Psoas muscle (tissue), 8 donors: ENCODE results near the gene PTPRM. TPM values are rescaled to one million over a fixed set of nuclear protein-coding genes. Genes with fewer than 3 reads are reported as not detected.

Source experiments
- ATAC-seq, 4 donors: fragments of 200-7000 bp; cut with Tn5 transposase; one replicate each; pipeline ENCODE4 v1.9.1; 2020; ENCODE audit warnings: moderate library complexity in 3 of 4, mild to moderate bottlenecking in 2 of 4
- DNase-seq, 2 donors: peaks; one replicate each; pipeline ENCODE4 v3.0.0-alpha.2; 2020
- H3K27ac ChIP-seq: fragments of 200-600 bp; one replicate; pipeline ENCODE4 v1.8.0; 2022
- H3K27me3 ChIP-seq, 3 donors: fragments of 200-600 bp in 1 of 3; one replicate each; pipeline versions ENCODE4 v1.6.1 to v1.8.0; 2013 to 2022; ENCODE audit warnings: low read length in 2 of 3, mild to moderate bottlenecking in 2 of 3, moderate library complexity in 1 of 3; ENCODE audit not compliant: insufficient read depth in 3 of 3
- H3K36me3 ChIP-seq, 2 donors: fragments of 200-600 bp in 1 of 2; one replicate each; pipeline versions ENCODE4 v1.6.1 to v1.8.0; 2013 to 2022; ENCODE audit warnings: low read depth in 1 of 2, mild to moderate bottlenecking in 1 of 2, moderate library complexity in 1 of 2; ENCODE audit not compliant: insufficient read depth in 1 of 2
- H3K4me1 ChIP-seq: fragments of 200-600 bp; one replicate; pipeline ENCODE4 v1.8.0; 2022
- H3K4me3 ChIP-seq: fragments of 200-600 bp; one replicate; pipeline ENCODE4 v1.8.0; 2022; ENCODE audit warnings: mild to moderate bottlenecking
- H3K9me3 ChIP-seq: fragments of 200-600 bp; one replicate; pipeline ENCODE4 v1.8.0; 2022
- WGBS, 3 donors: extraction: QIAGEN DNeasy Blood & Tissue Kit; methylation state at CpG; one replicate each; pipeline versions ENCODE4 v1.1.6 to v1.1.7; 2013; 5-methylcytosine and 5-hydroxymethylcytosine counted together
- intact Hi-C, 2 donors: fragments of 100-400 bp; cut with DNase I; formaldehyde crosslinking; loops; one replicate each; pipeline versions ENCODE4 v1.11.0 to v1.14.2; 2022
- polyA plus RNA-seq, 3 donors: library from polyadenylated mRNA; stranded (reverse); fragments of 200-250 nt; gene quantifications; one replicate each; pipeline ENCODE4 v1.2.3, GENCODE V29; 2013
- total RNA-seq, 4 donors: library from RNA; stranded (reverse); fragmentation: NEBNext Ultra II Directional in 2 of 4; extraction: Animal tissue kit (Norgen Biotek cat#: 25700) in 2 of 4; gene quantifications; one replicate each; pipeline versions ENCODE4 v1.2.1 to v1.2.4, GENCODE V29; 2021 to 2023
- TF ChIP-seq, protein P1 (sequence below): fragments of 200-600 bp; IDR thresholded peaks from one replicate; pipeline ENCODE4 v1.8.0; 2022; ENCODE audit warnings: antibody characterized with exemption
- donor health status: healthy with polysubstance abuse.
- donor health status: DM: no; HTN: no; CAD: no; lungs with moderate emphysema.
- donor health status: Bipolar disorder and iron deficiency.
- donor health status: healthy.
- donor health status: DM: yes; HTN: yes; CAD: no.
- donor health status: DM: no; HTN: no; CAD: no.
- donor health status: DM: no; HTN: no; CAD: no.
- donor health status: DM: yes; HTN: yes; CAD: no.

PTPRM gene
- total and polyA plus RNA-seq, 7 donors: 27.4 to 78.9 (median 39.0) TPM

DNA sequence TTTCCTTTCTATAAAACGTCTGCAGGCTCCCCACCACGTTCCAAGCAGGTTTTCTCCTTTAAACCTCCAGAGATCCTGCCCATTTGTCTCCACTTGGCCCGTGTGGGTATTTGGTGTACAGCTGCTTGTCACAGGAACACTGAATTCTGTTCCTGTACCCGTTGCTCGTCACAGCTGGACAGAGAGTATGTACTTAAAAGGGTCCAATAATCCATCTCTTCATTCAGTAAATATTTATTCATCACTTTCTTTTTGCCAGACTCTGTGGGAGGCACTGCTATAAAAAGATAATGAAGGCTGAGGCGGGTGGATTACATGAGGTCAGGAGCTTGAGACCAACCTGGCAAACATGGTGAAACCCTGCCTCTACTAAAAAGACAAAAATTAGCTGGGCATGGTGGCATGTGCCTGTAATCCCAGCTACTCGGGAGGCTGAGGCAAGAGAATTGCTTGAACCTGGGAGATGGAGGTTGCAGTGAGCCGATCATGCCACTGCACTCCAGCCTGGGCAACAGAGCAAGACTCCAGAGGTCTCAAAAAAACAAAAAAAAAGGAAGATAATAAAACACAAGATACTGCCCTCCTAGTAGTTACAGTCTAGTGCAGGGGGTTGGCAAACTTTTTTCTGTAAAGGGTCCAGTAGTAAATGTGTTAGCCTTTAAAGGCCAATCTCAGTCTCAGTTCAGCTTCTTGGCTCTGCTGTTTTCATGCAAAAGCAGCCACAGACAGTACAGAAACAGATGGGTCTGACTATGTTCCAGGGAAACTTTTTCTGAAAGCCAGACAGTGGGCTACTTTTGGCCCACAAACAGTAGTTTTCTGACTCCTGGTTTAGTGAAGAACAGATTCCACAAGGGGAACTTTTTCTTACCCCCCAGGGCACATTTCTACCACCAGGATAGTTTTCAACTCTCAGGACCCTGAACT, 732.2 kb downstream of the PTPRM start:
- no peaks in the 10 kb centered on the region for H3K27me3 ChIP-seq
- 64 to 66% (median 65%) methylated on average over 8 of the region's 8 CpGs for WGBS, 3 donors
- no peak for DNase-seq
- intact Hi-C loops: no loop called here
- TF ChIP-seq, protein P1, sequence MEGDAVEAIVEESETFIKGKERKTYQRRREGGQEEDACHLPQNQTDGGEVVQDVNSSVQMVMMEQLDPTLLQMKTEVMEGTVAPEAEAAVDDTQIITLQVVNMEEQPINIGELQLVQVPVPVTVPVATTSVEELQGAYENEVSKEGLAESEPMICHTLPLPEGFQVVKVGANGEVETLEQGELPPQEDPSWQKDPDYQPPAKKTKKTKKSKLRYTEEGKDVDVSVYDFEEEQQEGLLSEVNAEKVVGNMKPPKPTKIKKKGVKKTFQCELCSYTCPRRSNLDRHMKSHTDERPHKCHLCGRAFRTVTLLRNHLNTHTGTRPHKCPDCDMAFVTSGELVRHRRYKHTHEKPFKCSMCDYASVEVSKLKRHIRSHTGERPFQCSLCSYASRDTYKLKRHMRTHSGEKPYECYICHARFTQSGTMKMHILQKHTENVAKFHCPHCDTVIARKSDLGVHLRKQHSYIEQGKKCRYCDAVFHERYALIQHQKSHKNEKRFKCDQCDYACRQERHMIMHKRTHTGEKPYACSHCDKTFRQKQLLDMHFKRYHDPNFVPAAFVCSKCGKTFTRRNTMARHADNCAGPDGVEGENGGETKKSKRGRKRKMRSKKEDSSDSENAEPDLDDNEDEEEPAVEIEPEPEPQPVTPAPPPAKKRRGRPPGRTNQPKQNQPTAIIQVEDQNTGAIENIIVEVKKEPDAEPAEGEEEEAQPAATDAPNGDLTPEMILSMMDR: no peak
- H3K9me3 ChIP-seq: no peaks in the 10 kb centered on the region
- no peak for ATAC-seq
- H3K4me1 ChIP-seq: no peaks in the 10 kb centered on the region
- H3K4me3 ChIP-seq: no peak overlapping the region
- no peak overlapping the region for H3K27ac ChIP-seq
- peaks cover 2 to 20% of the 10 kb centered on the region in 2 donors for H3K36me3 ChIP-seq

DNA sequence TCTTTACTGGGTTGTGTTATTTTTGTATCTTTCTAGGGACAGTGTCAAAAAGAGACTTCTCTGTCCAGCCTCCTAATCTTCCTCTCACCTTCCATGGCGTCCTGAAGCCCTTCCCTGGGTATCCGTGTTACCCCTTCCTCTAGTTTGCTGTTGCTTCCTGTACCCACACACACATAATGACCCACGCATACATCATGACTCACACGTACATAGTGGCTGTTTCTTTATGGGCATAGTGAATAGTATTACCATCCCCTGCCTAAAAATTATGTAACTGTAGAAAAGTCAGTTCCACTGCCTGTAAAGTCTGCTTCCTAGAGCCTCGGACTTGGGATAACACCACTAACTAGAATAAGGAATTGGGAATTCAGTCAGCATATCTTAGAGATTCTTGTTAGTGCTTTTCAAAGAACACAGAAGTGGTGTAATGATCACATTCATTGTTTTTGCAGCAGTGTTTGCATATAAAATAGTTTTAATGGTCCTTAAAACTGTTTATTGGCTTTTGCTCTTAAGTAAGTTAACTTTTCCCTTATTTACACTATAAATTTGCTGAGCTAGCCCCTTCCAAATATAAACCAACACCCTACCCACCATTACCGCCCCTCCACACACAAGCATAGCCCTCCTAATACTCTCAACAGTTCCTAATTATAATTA, 733.8 kb downstream of the PTPRM start:
- no peaks in the 10 kb centered on the region for H3K4me1 ChIP-seq
- H3K4me3 ChIP-seq: no peak overlapping the region
- no peaks in the 10 kb centered on the region for H3K9me3 ChIP-seq
- intact Hi-C loops: no loop called here
- 91 to 94% (median 94%) methylated on average over 6 of the region's 6 CpGs for WGBS, 3 donors
- H3K27ac ChIP-seq: no peak overlapping the region
- no peaks in the 10 kb centered on the region for H3K27me3 ChIP-seq
- peaks cover 2 to 20% of the 10 kb centered on the region in 2 donors for H3K36me3 ChIP-seq
- no peak for DNase-seq
- TF ChIP-seq, protein P1: no peak
- no peak for ATAC-seq

DNA sequence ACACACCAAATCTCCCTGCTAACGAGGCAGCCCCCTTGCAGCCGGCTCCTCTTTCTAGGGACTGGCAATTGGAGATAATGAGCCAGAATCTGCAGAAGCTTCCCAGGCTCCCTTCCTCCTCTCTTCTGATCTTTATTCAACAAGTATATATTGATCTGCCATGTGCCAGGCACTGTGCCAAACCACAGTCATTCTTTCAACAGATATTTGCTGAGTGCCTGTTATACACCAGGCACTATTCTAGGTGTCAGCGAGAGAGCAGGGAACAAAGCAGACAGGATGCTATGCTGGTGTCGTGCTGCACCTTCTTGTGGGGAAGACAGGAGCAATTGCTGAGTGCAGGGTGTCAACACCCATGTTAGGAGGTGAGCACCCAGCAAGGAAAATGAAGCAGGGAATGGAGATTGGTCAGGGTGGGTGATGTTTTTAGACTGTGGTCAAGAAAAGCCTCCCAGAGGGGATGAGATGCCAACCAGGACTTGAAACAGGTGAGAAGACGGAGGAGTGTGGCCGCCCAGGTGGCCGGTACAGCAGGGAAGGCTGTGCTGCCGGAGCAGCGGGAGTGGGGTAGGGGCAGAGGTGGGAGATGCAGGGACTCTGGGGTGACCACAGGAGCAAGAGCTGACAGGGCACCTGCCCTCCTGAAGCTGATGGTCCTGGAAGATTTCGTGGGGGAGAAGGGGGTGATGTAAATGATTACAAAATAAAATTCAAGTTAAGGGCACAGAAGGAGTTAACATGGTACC, 734.5 kb downstream of the PTPRM start:
- no peak overlapping the region for H3K27ac ChIP-seq
- H3K4me3 ChIP-seq: no peak overlapping the region
- peaks cover 5 to 14% of the 10 kb centered on the region in 2 donors for H3K36me3 ChIP-seq
- 95 to 96% (median 96%) methylated on average over 10 of the region's 10 CpGs for WGBS, 3 donors
- DNase-seq (no peak), ATAC-seq (no peak)
- H3K4me1 ChIP-seq: no peaks in the 10 kb centered on the region
- intact Hi-C loops: no loop called here
- H3K27me3 ChIP-seq: no peaks in the 10 kb centered on the region
- H3K9me3 ChIP-seq: no peaks in the 10 kb centered on the region
- TF ChIP-seq, protein P1: no peak

DNA sequence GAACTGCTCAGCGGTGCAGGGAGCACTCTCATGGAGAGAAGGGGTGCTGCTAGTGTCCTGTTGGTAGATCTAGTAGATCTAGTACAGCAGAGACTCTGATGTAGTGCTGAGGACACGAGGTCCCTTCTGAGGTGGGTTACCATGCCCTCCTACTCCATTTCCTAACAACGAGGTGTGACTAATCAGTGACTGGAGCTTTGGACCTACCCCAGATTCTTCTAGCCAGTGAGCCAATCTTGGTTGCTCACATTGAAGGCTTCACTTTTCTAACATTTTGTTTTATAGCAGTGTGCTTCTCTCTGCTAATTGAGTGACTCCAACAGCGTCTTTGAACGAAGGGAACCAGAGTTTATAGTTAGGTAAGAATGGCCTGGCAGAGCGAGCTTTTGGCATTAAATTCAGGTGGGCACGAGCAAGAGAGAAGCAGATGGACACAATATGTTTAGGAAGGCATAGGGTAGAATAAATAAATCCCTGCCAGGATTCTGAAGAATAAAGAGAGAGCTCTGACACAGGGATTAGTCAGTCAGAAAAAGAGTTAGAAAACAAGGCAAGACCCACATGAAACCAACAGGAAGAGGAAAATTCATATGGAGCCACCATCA, 736.1 kb downstream of the PTPRM start:
- no peak overlapping the region for H3K27ac ChIP-seq
- ATAC-seq: no peak
- WGBS, 3 donors: 80 to 90% (median 81%) methylated on average over 7 of the region's 7 CpGs
- H3K4me3 ChIP-seq: no peak overlapping the region
- intact Hi-C loops: no loop called here
- peaks cover 4 to 8% of the 10 kb centered on the region in 2 donors for H3K36me3 ChIP-seq
- H3K9me3 ChIP-seq: no peaks in the 10 kb centered on the region
- H3K4me1 ChIP-seq: no peaks in the 10 kb centered on the region
- H3K27me3 ChIP-seq: no peaks in the 10 kb centered on the region
- TF ChIP-seq, protein P1: no peak
- no peak for DNase-seq
